H1 (cell line): ENCODE results near the gene MAP1A. TPM values are rescaled to one million over a fixed set of nuclear protein-coding genes. Genes with fewer than 3 reads are reported as not detected.

ENCODE experiments used
- EP300 ChIP-seq, 2 experiments: IDR thresholded peaks; 1 replicate in 1 of 2; 2 replicates in 1 of 2; pipeline ENCODE4 v1.6.1; 2011 to 2012; ENCODE audit warnings: low read depth in 2 of 2, low read length in 2 of 2, mild to moderate bottlenecking in 2 of 2, borderline replicate concordance in 1 of 2, inconsistent platforms in 1 of 2, moderate library complexity in 1 of 2
- GTF2F1 ChIP-seq: IDR thresholded peaks from 2 replicates; pipeline ENCODE4 v1.6.1; 2012; ENCODE audit warnings: low read depth, low read length, improper control_type of control experiment, borderline replicate concordance
- RXRA ChIP-seq: IDR thresholded peaks from 2 replicates; pipeline ENCODE4 v1.6.1; 2011; ENCODE audit warnings: low read depth, mild to moderate bottlenecking, low read length, moderate library complexity; ENCODE audit not compliant: insufficient read depth
- polyA plus RNA-seq, 7 experiments: library from polyadenylated mRNA; depleted of rRNA in 3 of 7; stranded (reverse) in 5 of 7; unstranded in 2 of 7; fragments of >200 nt in 5 of 7; fragments of 200-250 nt in 2 of 7; gene quantifications; 1 replicate in 5 of 7; 2 replicates in 1 of 7; 4 replicates in 1 of 7; pipeline versions ENCODE4 v1.2.1 to v1.2.3, GENCODE V29; 2011 to 2013; ENCODE audit warnings: missing spikeins in 2 of 7, mixed read lengths in 2 of 7
- total RNA-seq: library from RNA; stranded (reverse); fragmentation: NEBNext Ultra II Directional; extraction: Animal tissue kit (Norgen Biotek cat#: 25700); gene quantifications from 2 replicates; pipeline ENCODE4 v1.2.1, GENCODE V29; 2021
- TF ChIP-seq, protein P1 (sequence below): fragments of 300-600 bp; sonication (generic); IDR thresholded peaks from 2 replicates; pipeline ENCODE4 v1.7.1; 2012; ENCODE audit warnings: low read length, moderate library complexity, mild to moderate bottlenecking, inconsistent platforms; ENCODE audit not compliant: insufficient replicate concordance

MAP1A gene
- total and polyA plus RNA-seq, 2 of the 8 experiments (the other 6 are each of a cell fraction or from before 2014, with no cell fraction given) = 0.80 to 2.4 TPM

GRCh38 chr15:43487271-43487895 is 30.0 kb upstream of the MAP1A start (continued):
- TF ChIP-seq RXRA = no peak
- TF ChIP-seq GTF2F1 = no peak
- TF ChIP-seq, protein P1, sequence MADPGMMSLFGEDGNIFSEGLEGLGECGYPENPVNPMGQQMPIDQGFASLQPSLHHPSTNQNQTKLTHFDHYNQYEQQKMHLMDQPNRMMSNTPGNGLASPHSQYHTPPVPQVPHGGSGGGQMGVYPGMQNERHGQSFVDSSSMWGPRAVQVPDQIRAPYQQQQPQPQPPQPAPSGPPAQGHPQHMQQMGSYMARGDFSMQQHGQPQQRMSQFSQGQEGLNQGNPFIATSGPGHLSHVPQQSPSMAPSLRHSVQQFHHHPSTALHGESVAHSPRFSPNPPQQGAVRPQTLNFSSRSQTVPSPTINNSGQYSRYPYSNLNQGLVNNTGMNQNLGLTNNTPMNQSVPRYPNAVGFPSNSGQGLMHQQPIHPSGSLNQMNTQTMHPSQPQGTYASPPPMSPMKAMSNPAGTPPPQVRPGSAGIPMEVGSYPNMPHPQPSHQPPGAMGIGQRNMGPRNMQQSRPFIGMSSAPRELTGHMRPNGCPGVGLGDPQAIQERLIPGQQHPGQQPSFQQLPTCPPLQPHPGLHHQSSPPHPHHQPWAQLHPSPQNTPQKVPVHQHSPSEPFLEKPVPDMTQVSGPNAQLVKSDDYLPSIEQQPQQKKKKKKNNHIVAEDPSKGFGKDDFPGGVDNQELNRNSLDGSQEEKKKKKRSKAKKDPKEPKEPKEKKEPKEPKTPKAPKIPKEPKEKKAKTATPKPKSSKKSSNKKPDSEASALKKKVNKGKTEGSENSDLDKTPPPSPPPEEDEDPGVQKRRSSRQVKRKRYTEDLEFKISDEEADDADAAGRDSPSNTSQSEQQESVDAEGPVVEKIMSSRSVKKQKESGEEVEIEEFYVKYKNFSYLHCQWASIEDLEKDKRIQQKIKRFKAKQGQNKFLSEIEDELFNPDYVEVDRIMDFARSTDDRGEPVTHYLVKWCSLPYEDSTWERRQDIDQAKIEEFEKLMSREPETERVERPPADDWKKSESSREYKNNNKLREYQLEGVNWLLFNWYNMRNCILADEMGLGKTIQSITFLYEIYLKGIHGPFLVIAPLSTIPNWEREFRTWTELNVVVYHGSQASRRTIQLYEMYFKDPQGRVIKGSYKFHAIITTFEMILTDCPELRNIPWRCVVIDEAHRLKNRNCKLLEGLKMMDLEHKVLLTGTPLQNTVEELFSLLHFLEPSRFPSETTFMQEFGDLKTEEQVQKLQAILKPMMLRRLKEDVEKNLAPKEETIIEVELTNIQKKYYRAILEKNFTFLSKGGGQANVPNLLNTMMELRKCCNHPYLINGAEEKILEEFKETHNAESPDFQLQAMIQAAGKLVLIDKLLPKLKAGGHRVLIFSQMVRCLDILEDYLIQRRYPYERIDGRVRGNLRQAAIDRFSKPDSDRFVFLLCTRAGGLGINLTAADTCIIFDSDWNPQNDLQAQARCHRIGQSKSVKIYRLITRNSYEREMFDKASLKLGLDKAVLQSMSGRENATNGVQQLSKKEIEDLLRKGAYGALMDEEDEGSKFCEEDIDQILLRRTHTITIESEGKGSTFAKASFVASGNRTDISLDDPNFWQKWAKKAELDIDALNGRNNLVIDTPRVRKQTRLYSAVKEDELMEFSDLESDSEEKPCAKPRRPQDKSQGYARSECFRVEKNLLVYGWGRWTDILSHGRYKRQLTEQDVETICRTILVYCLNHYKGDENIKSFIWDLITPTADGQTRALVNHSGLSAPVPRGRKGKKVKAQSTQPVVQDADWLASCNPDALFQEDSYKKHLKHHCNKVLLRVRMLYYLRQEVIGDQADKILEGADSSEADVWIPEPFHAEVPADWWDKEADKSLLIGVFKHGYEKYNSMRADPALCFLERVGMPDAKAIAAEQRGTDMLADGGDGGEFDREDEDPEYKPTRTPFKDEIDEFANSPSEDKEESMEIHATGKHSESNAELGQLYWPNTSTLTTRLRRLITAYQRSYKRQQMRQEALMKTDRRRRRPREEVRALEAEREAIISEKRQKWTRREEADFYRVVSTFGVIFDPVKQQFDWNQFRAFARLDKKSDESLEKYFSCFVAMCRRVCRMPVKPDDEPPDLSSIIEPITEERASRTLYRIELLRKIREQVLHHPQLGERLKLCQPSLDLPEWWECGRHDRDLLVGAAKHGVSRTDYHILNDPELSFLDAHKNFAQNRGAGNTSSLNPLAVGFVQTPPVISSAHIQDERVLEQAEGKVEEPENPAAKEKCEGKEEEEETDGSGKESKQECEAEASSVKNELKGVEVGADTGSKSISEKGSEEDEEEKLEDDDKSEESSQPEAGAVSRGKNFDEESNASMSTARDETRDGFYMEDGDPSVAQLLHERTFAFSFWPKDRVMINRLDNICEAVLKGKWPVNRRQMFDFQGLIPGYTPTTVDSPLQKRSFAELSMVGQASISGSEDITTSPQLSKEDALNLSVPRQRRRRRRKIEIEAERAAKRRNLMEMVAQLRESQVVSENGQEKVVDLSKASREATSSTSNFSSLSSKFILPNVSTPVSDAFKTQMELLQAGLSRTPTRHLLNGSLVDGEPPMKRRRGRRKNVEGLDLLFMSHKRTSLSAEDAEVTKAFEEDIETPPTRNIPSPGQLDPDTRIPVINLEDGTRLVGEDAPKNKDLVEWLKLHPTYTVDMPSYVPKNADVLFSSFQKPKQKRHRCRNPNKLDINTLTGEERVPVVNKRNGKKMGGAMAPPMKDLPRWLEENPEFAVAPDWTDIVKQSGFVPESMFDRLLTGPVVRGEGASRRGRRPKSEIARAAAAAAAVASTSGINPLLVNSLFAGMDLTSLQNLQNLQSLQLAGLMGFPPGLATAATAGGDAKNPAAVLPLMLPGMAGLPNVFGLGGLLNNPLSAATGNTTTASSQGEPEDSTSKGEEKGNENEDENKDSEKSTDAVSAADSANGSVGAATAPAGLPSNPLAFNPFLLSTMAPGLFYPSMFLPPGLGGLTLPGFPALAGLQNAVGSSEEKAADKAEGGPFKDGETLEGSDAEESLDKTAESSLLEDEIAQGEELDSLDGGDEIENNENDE = no peak
- TF ChIP-seq EP300 (IDR thresholded peaks at IDR 0.05; ENCODE audit: borderline replicate concordance in 1 of 2, low read depth in 2 of 2, low read length in 2 of 2) = no peak
